H1 (cell line): ENCODE measurements around the gene C1QA. TPM values are rescaled to one million over a fixed set of nuclear protein-coding genes. Genes with fewer than 3 reads are reported as not detected.

Experiments
- CTCF ChIA-PET: fragments of 300-600 bp; sonication (Branson Sonifier 250); formaldehyde crosslinking; loops from one replicate; lab custom pipeline; 2021; ENCODE audit not compliant: partially characterized antibody; lab: Charles Lee
- POLR2A ChIA-PET: fragments of 300-600 bp; sonication (Branson Sonifier 250); formaldehyde crosslinking; loops from one replicate; lab custom pipeline; 2021; ENCODE audit warnings: inconsistent platforms; ENCODE audit not compliant: partially characterized antibody; lab: Charles Lee
- DNase-seq, 2 experiments: peaks; one replicate each; pipeline versions ENCODE4 v3.0.0 to v3.0.0-alpha.2; 2010 to 2022; ENCODE audit warnings: low spot score in 2 of 2, low read depth in 1 of 2, mixed read lengths in 1 of 2
- FAIRE-seq: peaks from 2 replicates; lab custom pipeline; 2011; peaks lifted over from hg19 to GRCh38; lab: Jason Lieb, UNC
- H2AFZ ChIP-seq: 2 replicates; pipeline ENCODE4 v1.8.1; 2012; ENCODE audit warnings: low read length, inconsistent platforms
- H2AK5ac ChIP-seq: 2 replicates; pipeline ENCODE4 v1.6.1; 2013; ENCODE audit warnings: low read depth, low read length
- H2BK120ac ChIP-seq: replicated peaks from 2 replicates; pipeline ENCODE3; 2013; ENCODE audit warnings: low read depth, low read length, inconsistent platforms
- H2BK12ac ChIP-seq: 2 replicates; pipeline ENCODE4 v1.6.1; 2013; ENCODE audit warnings: low read depth, low read length
- H2BK15ac ChIP-seq: 2 replicates; pipeline ENCODE4 v1.6.1; 2013; ENCODE audit warnings: low read length
- H2BK20ac ChIP-seq: 2 replicates; pipeline ENCODE4 v1.6.1; 2013; ENCODE audit warnings: low read length
- H2BK5ac ChIP-seq: 2 replicates; pipeline ENCODE4 v1.6.1; 2013; ENCODE audit warnings: low read depth, low read length
- H3K14ac ChIP-seq: 2 replicates; pipeline ENCODE4 v1.6.1; 2013; ENCODE audit warnings: inconsistent platforms; ENCODE audit not compliant: insufficient read length
- H3K18ac ChIP-seq: 2 replicates; pipeline ENCODE4 v1.6.1; 2013; ENCODE audit warnings: low read length; ENCODE audit errors: extremely low read depth
- H3K23ac ChIP-seq: 2 replicates; pipeline ENCODE4 v1.6.1; 2013; ENCODE audit warnings: inconsistent platforms; ENCODE audit not compliant: insufficient read length
- H3K23me2 ChIP-seq: 2 replicates; pipeline ENCODE4 v1.6.1; 2013; ENCODE audit warnings: low read depth, low read length
- H3K27ac ChIP-seq: 2 replicates; pipeline ENCODE4 v1.6.1; 2011; ENCODE audit warnings: low read depth, low read length, inconsistent platforms
- H3K27me3 ChIP-seq, 4 experiments: replicated peaks in 1 of 4; 1 replicate in 1 of 4; 2 replicates in 3 of 4; pipeline versions ENCODE4 v1.6.1 to v1.8.1; 2011 to 2013; ENCODE audit warnings: low read length in 3 of 4, mild to moderate bottlenecking in 3 of 4, inconsistent platforms in 2 of 4, mixed read lengths in 2 of 4, moderate library complexity in 1 of 4; ENCODE audit not compliant: control insufficient read depth in 3 of 4, insufficient read depth in 3 of 4; ENCODE audit errors: extremely low read depth in 1 of 4
- H3K36me3 ChIP-seq, 4 experiments: 2 replicates each; pipeline versions ENCODE4 v1.6.1 to v1.8.1; 2011 to 2013; ENCODE audit warnings: mild to moderate bottlenecking in 4 of 4, low read length in 3 of 4, moderate library complexity in 2 of 4, control low read depth in 1 of 4, inconsistent platforms in 1 of 4; ENCODE audit not compliant: insufficient read depth in 4 of 4, control insufficient read depth in 2 of 4
- H3K4ac ChIP-seq: replicated peaks from 2 replicates; pipeline ENCODE3; 2013; ENCODE audit warnings: low read length, low read depth, mixed read lengths, inconsistent platforms; ENCODE audit not compliant: insufficient read length
- H3K4me1 ChIP-seq, 4 experiments: replicated peaks in 1 of 4; 1 replicate in 1 of 4; 2 replicates in 3 of 4; pipeline versions ENCODE4 v1.6.1 to v1.8.1; 2011 to 2013; ENCODE audit warnings: low read length in 3 of 4, inconsistent platforms in 2 of 4, mixed read lengths in 1 of 4; ENCODE audit not compliant: insufficient read depth in 4 of 4, control insufficient read depth in 3 of 4
- H3K4me2 ChIP-seq, 2 experiments: 2 replicates each; pipeline versions ENCODE4 v1.6.1 to v1.8.1; 2011 to 2013; ENCODE audit warnings: low read depth in 2 of 2, low read length in 2 of 2, control low read depth in 1 of 2, inconsistent platforms in 1 of 2, mild to moderate bottlenecking in 1 of 2; ENCODE audit not compliant: insufficient read depth in 1 of 2
- H3K4me3 ChIP-seq, 4 experiments: fragments of 200-600, 300-600 bp in 1 of 4; sonication (generic), shearing (Covaris generic), sonication (Bioruptor Twin) in 1 of 4; 2 replicates each; pipeline versions ENCODE4 v1.5.1 to v1.8.1; 2011 to 2016; ENCODE audit warnings: low read length in 4 of 4, low read depth in 3 of 4, control low read depth in 2 of 4, inconsistent platforms in 2 of 4, mild to moderate bottlenecking in 2 of 4, mixed read lengths in 1 of 4, moderate library complexity in 1 of 4; ENCODE audit not compliant: insufficient read depth in 2 of 4; ENCODE audit errors: extremely low read depth in 1 of 4
- H3K56ac ChIP-seq: replicated peaks from 2 replicates; pipeline ENCODE3; 2013; ENCODE audit warnings: low read depth, mild to moderate bottlenecking, mixed read lengths, low read length, inconsistent platforms; ENCODE audit not compliant: insufficient read length
- H3K79me1 ChIP-seq: 2 replicates; pipeline ENCODE4 v1.6.1; 2013; ENCODE audit warnings: low read depth, low read length, control low read depth
- H3K79me2 ChIP-seq, 2 experiments: 2 replicates each; pipeline versions ENCODE4 v1.6.1 to v1.8.1; 2012 to 2013; ENCODE audit warnings: low read length in 2 of 2, mild to moderate bottlenecking in 2 of 2, inconsistent platforms in 1 of 2; ENCODE audit not compliant: insufficient read depth in 2 of 2, control insufficient read depth in 1 of 2
- H3K9ac ChIP-seq, 4 experiments: replicated peaks in 1 of 4; 1 replicate in 1 of 4; 2 replicates in 3 of 4; pipeline versions ENCODE4 v1.6.1 to v1.8.1; 2011 to 2013; ENCODE audit warnings: low read depth in 3 of 4, low read length in 3 of 4, control low read depth in 2 of 4, mild to moderate bottlenecking in 2 of 4, moderate library complexity in 2 of 4, inconsistent platforms in 1 of 4; ENCODE audit errors: extremely low read depth in 1 of 4
- H3K9me3 ChIP-seq, 2 experiments: 2 replicates each; pipeline versions ENCODE4 v1.6.1 to v1.8.1; 2012 to 2013; ENCODE audit warnings: mild to moderate bottlenecking in 2 of 2, moderate library complexity in 2 of 2, control low read depth in 1 of 2, inconsistent platforms in 1 of 2, low read depth in 1 of 2, low read length in 1 of 2, mixed read lengths in 1 of 2; ENCODE audit not compliant: insufficient read depth in 2 of 2
- H4K20me1 ChIP-seq, 2 experiments: replicated peaks in 1 of 2; 2 replicates each; pipeline versions ENCODE3 to v1.8.1; 2011 to 2013; ENCODE audit warnings: inconsistent platforms in 2 of 2, low read length in 2 of 2, mild to moderate bottlenecking in 1 of 2; ENCODE audit not compliant: insufficient read depth in 2 of 2, control insufficient read depth in 1 of 2
- H4K5ac ChIP-seq: 2 replicates; pipeline ENCODE4 v1.6.1; 2013; ENCODE audit warnings: low read length, low read depth, mixed read lengths, inconsistent platforms; ENCODE audit not compliant: insufficient read length
- H4K8ac ChIP-seq: 2 replicates; pipeline ENCODE4 v1.8.0; 2013; ENCODE audit warnings: mild to moderate bottlenecking, moderate library complexity, low read length, inconsistent platforms; ENCODE audit not compliant: insufficient read depth; ENCODE audit errors: extremely low read depth
- H4K91ac ChIP-seq: replicated peaks from 2 replicates; pipeline ENCODE3; 2013; ENCODE audit warnings: low read length, mixed read lengths, inconsistent platforms; ENCODE audit not compliant: insufficient read length
- ASH2L ChIP-seq: fragments of 200-600, 300-600 bp; sonication (generic); IDR thresholded peaks from one replicate; pipeline ENCODE4 v1.7.1; 2017; ENCODE audit warnings: low read length
- CHD1 ChIP-seq: IDR thresholded peaks from 2 replicates; pipeline ENCODE4 v1.6.1; 2012; ENCODE audit warnings: low read depth, low read length, improper control_type of control experiment
- HDAC2 ChIP-seq, 2 experiments: fragments of 300-600 bp in 1 of 2; sonication (generic) in 1 of 2; IDR thresholded peaks; 2 replicates each; pipeline ENCODE4 v1.6.1; 2011 to 2012; ENCODE audit warnings: low read depth in 2 of 2, low read length in 2 of 2, mild to moderate bottlenecking in 2 of 2, moderate library complexity in 2 of 2, borderline replicate concordance in 1 of 2, inconsistent platforms in 1 of 2
- JUN ChIP-seq: IDR thresholded peaks from 2 replicates; pipeline ENCODE4 v1.6.1; 2011; ENCODE audit warnings: low read depth, mild to moderate bottlenecking, improper control_type of control experiment, low read length
- KDM1A ChIP-seq: fragments of 200-600, 300-600 bp; sonication (generic); IDR thresholded peaks from 2 replicates; pipeline ENCODE4 v1.7.1; 2016; ENCODE audit warnings: mild to moderate bottlenecking, low read length, borderline replicate concordance
- MAFK ChIP-seq: IDR thresholded peaks from 2 replicates; pipeline ENCODE4 v1.6.1; 2012; ENCODE audit warnings: low read depth, mild to moderate bottlenecking, improper control_type of control experiment, low read length
- POLR2A ChIP-seq, 2 experiments: IDR thresholded peaks; 1 replicate in 1 of 2; 2 replicates in 1 of 2; pipeline ENCODE4 v1.6.1; 2011; ENCODE audit warnings: low read depth in 2 of 2, low read length in 2 of 2, mild to moderate bottlenecking in 2 of 2; ENCODE audit errors: control extremely low read depth in 1 of 2
- RBBP5 ChIP-seq: IDR thresholded peaks from 2 replicates; pipeline ENCODE4 v1.7.1; 2012; ENCODE audit warnings: low read depth, mild to moderate bottlenecking, inconsistent platforms, low read length, moderate library complexity, borderline replicate concordance
- RFX5 ChIP-seq: IDR thresholded peaks from 2 replicates; pipeline ENCODE4 v1.6.1; 2011; ENCODE audit warnings: low read depth, low read length, improper control_type of control experiment, borderline replicate concordance
- SP1 ChIP-seq: IDR thresholded peaks from 2 replicates; pipeline ENCODE4 v1.6.1; 2011; ENCODE audit warnings: low read depth, low read length
- SP4 ChIP-seq: IDR thresholded peaks from 2 replicates; pipeline ENCODE4 v1.6.1; 2012; ENCODE audit warnings: low read length, inconsistent platforms
- polyA plus RNA-seq, 7 experiments: library from polyadenylated mRNA; depleted of rRNA in 3 of 7; stranded (reverse) in 5 of 7; unstranded in 2 of 7; fragments of >200 nt in 5 of 7; fragments of 200-250 nt in 2 of 7; gene quantifications; 1 replicate in 5 of 7; 2 replicates in 1 of 7; 4 replicates in 1 of 7; pipeline versions ENCODE4 v1.2.1 to v1.2.3, GENCODE V29; 2011 to 2013; ENCODE audit warnings: missing spikeins in 2 of 7, mixed read lengths in 2 of 7
- total RNA-seq: library from RNA; stranded (reverse); fragmentation: NEBNext Ultra II Directional; extraction: Animal tissue kit (Norgen Biotek cat#: 25700); gene quantifications from 2 replicates; pipeline ENCODE4 v1.2.1, GENCODE V29; 2021

The C1QA gene
- total and polyA plus RNA-seq, 2 of the 8 experiments (the other 6 are each of a cell fraction or from before 2014, with no cell fraction given): not detected

GRCh38 chr1:22688466-22688865 lies 52.0 kb downstream of the C1QA start:
- Histone ChIP-seq H3K9ac (no peak overlapping the region), H3K23ac (no peak overlapping the region), H3K79me1 (no peaks in the 10 kb centered on the region), H3K4me2 (no peak overlapping the region), H3K27ac (no peak overlapping the region), H3K4ac (no peak overlapping the region), H3K56ac (no peak overlapping the region), H4K8ac (no peak overlapping the region), H2BK15ac (no peak overlapping the region), H2BK20ac (no peak overlapping the region), H3K79me2 (no peaks in the 10 kb centered on the region), H2BK120ac (no peak overlapping the region), H2BK12ac (no peak overlapping the region), H3K14ac (no peak overlapping the region), H3K23me2 (no peaks in the 10 kb centered on the region), H4K5ac (no peak overlapping the region), H2AFZ (no peak overlapping the region), H4K91ac (no peak overlapping the region), H3K9me3 (no peaks in the 10 kb centered on the region), H3K27me3 (no peaks in the 10 kb centered on the region), H3K36me3 (no peaks in the 10 kb centered on the region; a peak in 1 of 8 replicates), H3K4me1 (peaks cover 0 to 2% (median under 1%) of the 10 kb centered on the region in 4 experiments; a peak in 2 of 7 replicates), H2BK5ac (no peak overlapping the region), H2AK5ac (no peak overlapping the region), H3K18ac (no peak overlapping the region), H4K20me1 (no peaks in the 10 kb centered on the region), H3K4me3 (no peak overlapping the region)
- TF ChIP-seq JUN (no peak), ASH2L (no peak), MAFK (no peak), POLR2A (IDR thresholded peaks at IDR 0.05; ENCODE audit: control extremely low read depth in 1 of 2, low read depth in 2 of 2, low read length in 2 of 2) (no peak), HDAC2 (IDR thresholded peaks at IDR 0.05; ENCODE audit: borderline replicate concordance in 1 of 2, low read depth in 2 of 2, low read length in 2 of 2) (no peak), SP4 (no peak), KDM1A (no peak), RBBP5 (no peak), RFX5 (no peak), SP1 (no peak), CHD1 (no peak)
- DNase-seq (no peak), FAIRE-seq (no peak)
- CTCF ChIA-PET: interaction anchor here (0.7 to 1.8 kb wide), 6 partner anchors 13 to 496 kb away, joined by 3 to 10 read pairs (median 4); no protein-coding TSS in a partner anchor
- POLR2A ChIA-PET: no interaction called here
